Naive thymus-derived CD4-positive, alpha-beta T cell (primary cell): ENCODE data around the gene NPTX2. TPM values are rescaled to one million over a fixed set of nuclear protein-coding genes. Genes with fewer than 3 reads are reported as not detected.
"Not testable (repeated sequence)": the region's sequence is repeated elsewhere in the genome, so short reads cannot be mapped to it uniquely, and the experiment has no call there.

Experiments used
- ATAC-seq: fragments of 150-1000 bp; cut with Tn5 transposase; 2 replicates; pipeline ENCODE4 v1.10.0; 2021; ENCODE audit warnings: mild to moderate bottlenecking, moderate library complexity
- CTCF ChIA-PET: fragments of 350-600 bp; sonication (Branson Sonifier 250); formaldehyde crosslinking; loops from one replicate; lab custom pipeline; 2021; ENCODE audit warnings: antibody characterized with exemption; lab: Charles Lee
- POLR2A ChIA-PET: fragments of 350-600 bp; sonication (Branson Sonifier 250); formaldehyde crosslinking; loops from one replicate; lab custom pipeline; 2021; ENCODE audit warnings: antibody characterized with exemption, inconsistent platforms; lab: Charles Lee
- DNase-seq, 9 donors: peaks; one replicate each; pipeline versions ENCODE4 v3.0.0 to v3.0.0-alpha.2; 2020 to 2022; ENCODE audit warnings: mixed read lengths in 1 of 9
- H3K27ac ChIP-seq: one replicate; pipeline ENCODE4 v1.7.0; 2013; ENCODE audit warnings: mild to moderate bottlenecking, low read depth, low read length, moderate library complexity
- H3K27me3 ChIP-seq, 2 donors: one replicate each; pipeline ENCODE4 v1.7.0; 2013; ENCODE audit warnings: low read length in 2 of 2, mild to moderate bottlenecking in 2 of 2, moderate library complexity in 2 of 2; ENCODE audit not compliant: control insufficient read depth in 2 of 2, insufficient read depth in 2 of 2
- H3K36me3 ChIP-seq, 3 experiments: 1 replicate in 2 of 3; 2 replicates in 1 of 3; pipeline ENCODE4 v1.7.0; 2013; ENCODE audit warnings: low read length in 3 of 3, mild to moderate bottlenecking in 3 of 3, moderate library complexity in 1 of 3; ENCODE audit not compliant: insufficient read depth in 3 of 3, control insufficient read depth in 2 of 3
- H3K4me1 ChIP-seq, 2 donors: one replicate each; pipeline ENCODE4 v1.7.0; 2013; ENCODE audit warnings: low read length in 2 of 2, mild to moderate bottlenecking in 2 of 2, moderate library complexity in 1 of 2; ENCODE audit not compliant: control insufficient read depth in 2 of 2, insufficient read depth in 2 of 2
- H3K4me3 ChIP-seq: 2 replicates; pipeline ENCODE4 v1.7.0; 2013; ENCODE audit warnings: mild to moderate bottlenecking, low read length
- H3K9me3 ChIP-seq, 3 experiments: 1 replicate in 2 of 3; 2 replicates in 1 of 3; pipeline ENCODE4 v1.7.0; 2013; ENCODE audit warnings: low read length in 3 of 3; ENCODE audit not compliant: control insufficient read depth in 2 of 3
- H3K27ac Mint-ChIP-seq, 9 donors: one replicate each; pipeline ENCODE4 v1.8.0; 2020 to 2022; ENCODE audit warnings: mixed read lengths in 9 of 9, mild to moderate bottlenecking in 8 of 9, moderate library complexity in 5 of 9, inconsistent platforms in 2 of 9
- H3K27me3 Mint-ChIP-seq, 5 donors: one replicate each; pipeline ENCODE4 v1.8.0; 2021 to 2022; ENCODE audit warnings: mixed read lengths in 5 of 5, mild to moderate bottlenecking in 1 of 5
- H3K36me3 Mint-ChIP-seq, 5 donors: one replicate each; pipeline ENCODE4 v1.8.0; 2020 to 2022; ENCODE audit warnings: mixed read lengths in 5 of 5, mild to moderate bottlenecking in 3 of 5, inconsistent platforms in 1 of 5
- H3K4me1 Mint-ChIP-seq, 7 donors: one replicate each; pipeline ENCODE4 v1.8.0; 2020 to 2022; ENCODE audit warnings: mixed read lengths in 7 of 7, mild to moderate bottlenecking in 3 of 7, inconsistent platforms in 1 of 7
- H3K4me3 Mint-ChIP-seq, 10 donors: one replicate each; pipeline ENCODE4 v1.8.0; 2020 to 2022; ENCODE audit warnings: mild to moderate bottlenecking in 10 of 10, mixed read lengths in 10 of 10, moderate library complexity in 6 of 10, inconsistent platforms in 2 of 10
- H3K9me3 Mint-ChIP-seq, 11 donors: one replicate each; pipeline ENCODE4 v1.8.0; 2020 to 2022; ENCODE audit warnings: mixed read lengths in 11 of 11, mild to moderate bottlenecking in 4 of 11, inconsistent platforms in 1 of 11, moderate library complexity in 1 of 11
- intact Hi-C, 2 donors: fragments of 100-400 bp; cut with micrococcal nuclease; formaldehyde crosslinking; loops; one replicate each; pipeline ENCODE4 v1.15.1; 2023
- polyA plus RNA-seq, 2 donors: library from polyadenylated mRNA; unstranded; fragments of 300-500 nt; fragmentation: Illumina TruSeq; gene quantifications; one replicate each; pipeline ENCODE4 v1.2.3, GENCODE V29; 2021
- total RNA-seq, 6 experiments: library from RNA in 5 of 6; stranded (reverse) in 5 of 6; gene quantifications; 1 replicate in 5 of 6; 2 replicates in 1 of 6; pipeline ENCODE4 v1.2.3 and lab custom pipeline; 2021 to 2026

NPTX2 gene
- total and polyA plus RNA-seq, 7 experiments from 2014 or later, result 0.07 to 0.22 (median 0.19) TPM; not detected in 4

- H3K4me1 ChIP-seq, H3K27ac ChIP-seq, H3K4me1 Mint-ChIP-seq, DNase-seq, H3K4me3 ChIP-seq, CTCF ChIA-PET, H3K36me3 ChIP-seq, ATAC-seq, H3K27me3 ChIP-seq, H3K27me3 Mint-ChIP-seq, H3K27ac Mint-ChIP-seq, POLR2A ChIA-PET, intact Hi-C loops, H3K4me3 Mint-ChIP-seq, H3K36me3 Mint-ChIP-seq: not testable (repeated sequence)
- H3K9me3 Mint-ChIP-seq, result peaks cover 0 to 38% (median 23%) of the 10 kb centered on the region in 11 donors
- H3K9me3 ChIP-seq, result peaks cover 0 to 19% (median 0%) of the 10 kb centered on the region in 3 experiments
These were observed 44.4 kb upstream of the NPTX2 start for GRCh38 chr7:98572716-98573115.

DNA sequence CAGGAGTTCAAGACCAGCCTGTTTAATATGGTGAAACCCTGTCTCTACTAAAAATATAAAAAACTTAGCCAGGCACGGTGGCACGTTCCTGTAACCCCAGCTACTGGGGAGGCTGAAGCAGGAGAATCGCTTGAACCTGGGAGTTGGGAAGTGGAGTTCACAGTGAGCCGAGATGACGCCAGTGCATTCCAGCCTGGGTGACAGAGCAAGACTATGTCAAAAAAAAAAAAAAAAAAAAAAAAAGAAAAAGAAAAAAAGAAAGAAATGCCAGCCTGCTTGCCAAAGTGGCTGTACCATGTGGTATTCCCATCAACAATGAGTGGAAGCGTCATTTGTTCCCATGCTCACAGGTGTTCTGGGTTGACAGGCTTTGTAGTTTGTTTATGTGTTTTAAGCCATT lies 43.3 kb upstream of the NPTX2 start:
- Mint-ChIP-seq H3K36me3 (peaks cover 0 to 5% (median 0%) of the 10 kb centered on the region in 5 donors), H3K27me3 (peaks cover 0 to 9% (median under 1%) of the 10 kb centered on the region in 5 donors), H3K9me3 (peaks cover 0 to 45% (median 29%) of the 10 kb centered on the region in 11 donors), H3K27ac (no peak overlapping the region), H3K4me3 (no peak overlapping the region), H3K4me1 (no peaks in the 10 kb centered on the region)
- intact Hi-C loops, result no loop called here
- Histone ChIP-seq H3K27ac (no peak overlapping the region), H3K36me3 (no peaks in the 10 kb centered on the region), H3K9me3 (peaks cover 0 to 20% (median 0%) of the 10 kb centered on the region in 3 experiments), H3K27me3 (no peaks in the 10 kb centered on the region), H3K4me1 (no peaks in the 10 kb centered on the region), H3K4me3 (no peak overlapping the region)
- ChIA-PET CTCF (no interaction called here), POLR2A (no interaction called here)
- ATAC-seq, result no peak
- DNase-seq, result no peak

- POLR2A ChIA-PET, result no interaction called here
These were observed 41.2 kb upstream of the NPTX2 start for GRCh38 chr7:98575878-98576277.

GRCh38 chr7:98584830-98585229 lies 32.3 kb upstream of the NPTX2 start:
- no peaks in the 10 kb centered on the region for H3K4me1 Mint-ChIP-seq
- no peak overlapping the region for H3K4me3 ChIP-seq
- no peak overlapping the region for H3K4me3 Mint-ChIP-seq
- H3K36me3 Mint-ChIP-seq, result peaks cover 0 to 3% (median 0%) of the 10 kb centered on the region in 5 donors
- no peaks in the 10 kb centered on the region for H3K27me3 ChIP-seq
- H3K9me3 Mint-ChIP-seq, result peaks cover 3 to 20% (median 6%) of the 10 kb centered on the region in 11 donors
- no peak for DNase-seq
- peaks cover 0 to 26% (median 15%) of the 10 kb centered on the region in 5 donors for H3K27me3 Mint-ChIP-seq
- no peaks in the 10 kb centered on the region for H3K9me3 ChIP-seq
- H3K4me1 ChIP-seq, result no peaks in the 10 kb centered on the region
- ChIA-PET POLR2A (no interaction called here), CTCF (no interaction called here)
- no peaks in the 10 kb centered on the region for H3K36me3 ChIP-seq
- H3K27ac ChIP-seq, result no peak overlapping the region
- peak overlapping the region in 1 of 9 donors; percentile 3 for H3K27ac Mint-ChIP-seq
- no peak for ATAC-seq
- intact Hi-C loops, result no loop called here

More at GRCh38 chr7:98575878-98576277, 41.2 kb upstream of the NPTX2 start:
- Mint-ChIP-seq H3K4me3 (no peak overlapping the region), H3K4me1 (no peaks in the 10 kb centered on the region), H3K27ac (no peak overlapping the region), H3K36me3 (peaks cover 0 to 5% (median 0%) of the 10 kb centered on the region in 5 donors), H3K27me3 (peaks cover 0 to 14% (median 1%) of the 10 kb centered on the region in 5 donors), H3K9me3 (peaks cover 0 to 43% (median 29%) of the 10 kb centered on the region in 11 donors)
- H3K36me3 ChIP-seq, result no peaks in the 10 kb centered on the region
- no peak overlapping the region for H3K27ac ChIP-seq
- no peak overlapping the region for H3K4me3 ChIP-seq
- no peaks in the 10 kb centered on the region for H3K4me1 ChIP-seq
- intact Hi-C loops, result no loop called here
- DNase-seq (no peak), ATAC-seq (no peak)
- peaks cover 0 to 20% (median 0%) of the 10 kb centered on the region in 3 experiments for H3K9me3 ChIP-seq
- no peaks in the 10 kb centered on the region for H3K27me3 ChIP-seq
- CTCF ChIA-PET, result no interaction called here

- Histone ChIP-seq H3K4me1 (no peaks in the 10 kb centered on the region), H3K4me3 (no peak overlapping the region), H3K36me3 (no peaks in the 10 kb centered on the region), H3K27ac (no peak overlapping the region), H3K9me3 (no peaks in the 10 kb centered on the region), H3K27me3 (no peaks in the 10 kb centered on the region)
- no peak for ATAC-seq
- peaks cover 0 to 34% (median 9%) of the 10 kb centered on the region in 5 donors for H3K27me3 Mint-ChIP-seq
- intact Hi-C loops, result no loop called here
- no peaks in the 10 kb centered on the region for H3K36me3 Mint-ChIP-seq
- CTCF ChIA-PET, result no interaction called here
- DNase-seq, result no peak
- no peak overlapping the region for H3K27ac Mint-ChIP-seq
- POLR2A ChIA-PET, result interaction anchor here (0.6 kb wide), 1 partner anchor 720 kb away, joined by 5 read pairs; the partner anchor contains the start of gene ASNS
- H3K9me3 Mint-ChIP-seq, result peaks cover 0 to 2% (median 0%) of the 10 kb centered on the region in 11 donors
- no peak overlapping the region for H3K4me3 Mint-ChIP-seq
- H3K4me1 Mint-ChIP-seq, result no peaks in the 10 kb centered on the region
These were observed 25.2 kb upstream of the NPTX2 start for GRCh38 chr7:98591926-98592325.

GRCh38 chr7:98594348-98594747 lies 22.7 kb upstream of the NPTX2 start:
- peaks cover 0 to 15% (median 13%) of the 10 kb centered on the region in 5 donors for H3K27me3 Mint-ChIP-seq
- no peaks in the 10 kb centered on the region for H3K4me1 Mint-ChIP-seq
- intact Hi-C loops, result no loop called here
- ATAC-seq, result no peak
- H3K9me3 ChIP-seq, result no peaks in the 10 kb centered on the region
- no peaks in the 10 kb centered on the region for H3K4me1 ChIP-seq
- H3K27ac Mint-ChIP-seq, result no peak overlapping the region
- ChIA-PET POLR2A (no interaction called here), CTCF (no interaction called here)
- no peaks in the 10 kb centered on the region for H3K36me3 ChIP-seq
- H3K36me3 Mint-ChIP-seq, result no peaks in the 10 kb centered on the region
- no peak overlapping the region for H3K4me3 Mint-ChIP-seq
- DNase-seq, result no peak
- H3K9me3 Mint-ChIP-seq, result peaks cover 0 to 2% (median 0%) of the 10 kb centered on the region in 11 donors
- H3K27ac ChIP-seq, result no peak overlapping the region
- H3K27me3 ChIP-seq, result no peaks in the 10 kb centered on the region
- H3K4me3 ChIP-seq, result no peak overlapping the region

GRCh38 chr7:98594787-98595186 lies 22.3 kb upstream of the NPTX2 start:
- H3K27ac Mint-ChIP-seq, result no peak overlapping the region
- no peaks in the 10 kb centered on the region for H3K4me1 Mint-ChIP-seq

More at GRCh38 chr7:98594787-98595186, 22.3 kb upstream of the NPTX2 start:
- H3K27me3 Mint-ChIP-seq, result peaks cover 0 to 15% (median 14%) of the 10 kb centered on the region in 5 donors
- H3K4me3 Mint-ChIP-seq, result no peak overlapping the region
- Histone ChIP-seq H3K36me3 (no peaks in the 10 kb centered on the region), H3K4me1 (no peaks in the 10 kb centered on the region), H3K27ac (no peak overlapping the region), H3K27me3 (no peaks in the 10 kb centered on the region), H3K4me3 (no peak overlapping the region), H3K9me3 (no peaks in the 10 kb centered on the region)
- ChIA-PET CTCF (no interaction called here), POLR2A (no interaction called here)
- intact Hi-C loops, result no loop called here
- peaks cover 0 to 2% (median 0%) of the 10 kb centered on the region in 11 donors for H3K9me3 Mint-ChIP-seq
- no peaks in the 10 kb centered on the region for H3K36me3 Mint-ChIP-seq
- DNase-seq (no peak), ATAC-seq (no peak)
